ENCODE measurements around the gene ARID1B. TPM values are rescaled to one million over a fixed set of nuclear protein-coding genes. Genes with fewer than 3 reads are reported as not detected.

ARID1B gene
- total RNA-seq, 2 experiments from 2014 or later: 90.1 to 164 TPM

DNA sequence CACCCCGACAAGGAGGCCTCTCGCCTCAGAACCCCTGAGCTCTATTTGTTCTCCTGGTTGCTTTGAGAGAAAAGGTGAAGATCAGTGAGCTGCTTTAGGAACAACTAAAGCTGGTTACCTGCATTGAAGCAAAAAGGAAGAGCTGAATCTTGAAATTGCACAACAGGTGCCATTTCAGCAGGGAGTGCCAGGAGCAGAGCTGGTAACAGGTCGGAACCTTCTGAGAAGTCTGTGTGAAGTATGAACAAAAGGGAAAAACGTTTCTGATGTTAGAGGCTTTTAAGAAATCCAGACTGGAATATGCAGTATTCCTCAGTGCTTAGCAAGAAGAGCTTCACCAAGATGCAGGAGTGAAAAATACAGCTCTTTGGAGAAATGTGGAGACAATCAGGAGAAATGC lies 382.2 kb downstream of the ARID1B start:
- peaks cover 7% of the 10 kb centered on the region; the same call in 1 of the 2 replicates for H3K36me3 ChIP-seq (ENCODE audit: insufficient read depth, low read length)

DNA sequence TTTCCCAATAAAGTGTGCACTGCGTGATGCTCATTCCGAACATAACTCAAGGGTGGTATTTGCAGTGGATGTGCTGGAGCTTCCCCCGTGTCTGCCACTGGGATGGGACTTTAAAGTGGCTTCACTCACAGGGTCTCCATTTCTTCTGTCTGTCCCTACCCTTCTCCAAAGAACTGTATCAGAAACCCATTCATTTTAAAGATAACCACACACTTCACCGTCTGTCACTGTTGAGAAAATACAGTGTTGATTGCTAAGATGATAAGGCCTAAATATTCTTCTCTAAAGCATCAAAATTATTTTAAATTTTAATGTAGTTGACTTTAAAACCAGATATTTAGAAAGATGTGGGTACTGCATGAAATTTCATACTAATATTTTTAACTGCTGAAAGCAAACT lies 384.7 kb downstream of the ARID1B start:
- no peaks in the 10 kb centered on the region for H3K9me3 ChIP-seq (ENCODE audit: low read length)
- H3K9me2 ChIP-seq (ENCODE audit: insufficient read depth, low read length): no peaks in the 10 kb centered on the region
- H3K4me3 ChIP-seq (ENCODE audit: low read depth, low read length, poor library complexity, severe bottlenecking): no peak overlapping the region
- no peaks in the 10 kb centered on the region; the same call in 1 of the 2 replicates for H4K20me1 ChIP-seq (ENCODE audit: insufficient read depth, low read length)
- no peak for DNase-seq (ENCODE audit: low spot score)
- POLR2A ChIA-PET: no interaction called here
- no peaks in the 10 kb centered on the region for H3K4me1 ChIP-seq (ENCODE audit: insufficient read depth, low read length, poor library complexity, severe bottlenecking)
- TF ChIP-seq, protein P1, sequence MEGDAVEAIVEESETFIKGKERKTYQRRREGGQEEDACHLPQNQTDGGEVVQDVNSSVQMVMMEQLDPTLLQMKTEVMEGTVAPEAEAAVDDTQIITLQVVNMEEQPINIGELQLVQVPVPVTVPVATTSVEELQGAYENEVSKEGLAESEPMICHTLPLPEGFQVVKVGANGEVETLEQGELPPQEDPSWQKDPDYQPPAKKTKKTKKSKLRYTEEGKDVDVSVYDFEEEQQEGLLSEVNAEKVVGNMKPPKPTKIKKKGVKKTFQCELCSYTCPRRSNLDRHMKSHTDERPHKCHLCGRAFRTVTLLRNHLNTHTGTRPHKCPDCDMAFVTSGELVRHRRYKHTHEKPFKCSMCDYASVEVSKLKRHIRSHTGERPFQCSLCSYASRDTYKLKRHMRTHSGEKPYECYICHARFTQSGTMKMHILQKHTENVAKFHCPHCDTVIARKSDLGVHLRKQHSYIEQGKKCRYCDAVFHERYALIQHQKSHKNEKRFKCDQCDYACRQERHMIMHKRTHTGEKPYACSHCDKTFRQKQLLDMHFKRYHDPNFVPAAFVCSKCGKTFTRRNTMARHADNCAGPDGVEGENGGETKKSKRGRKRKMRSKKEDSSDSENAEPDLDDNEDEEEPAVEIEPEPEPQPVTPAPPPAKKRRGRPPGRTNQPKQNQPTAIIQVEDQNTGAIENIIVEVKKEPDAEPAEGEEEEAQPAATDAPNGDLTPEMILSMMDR (conservative IDR thresholded peaks at IDR 0.05; ENCODE audit: low read length): no peak
- TF ChIP-seq EZH2phosphoT487 (IDR thresholded peaks at IDR 0.05; ENCODE audit: borderline replicate concordance, low read depth, low read length): no peak
- BruUV-seq (replicated peaks): no TSS peak
- no peaks in the 10 kb centered on the region for H3K79me2 ChIP-seq (ENCODE audit: insufficient read depth, low read depth, low read length)
- no peak overlapping the region for H3K4me2 ChIP-seq (ENCODE audit: low read length)
- intact Hi-C loops (cut with micrococcal nuclease; ENCODE audit: unreplicated experiment): no loop called here
- H3K36me3 ChIP-seq (ENCODE audit: insufficient read depth, low read length): peaks cover 14% of the 10 kb centered on the region; the same call in 1 of the 2 replicates
- no peak overlapping the region for H3K27ac ChIP-seq (ENCODE audit: low read depth, low read length, poor library complexity, severe bottlenecking)
- CTCF ChIA-PET (ENCODE audit: unreplicated experiment): no interaction called here
- no peak overlapping the region for H2AFZ ChIP-seq (ENCODE audit: low read length)

More for the DNA sequence above, 382.2 kb downstream of the ARID1B start:
- TF ChIP-seq, protein P1 (conservative IDR thresholded peaks at IDR 0.05; ENCODE audit: low read length): no peak
- TF ChIP-seq EZH2phosphoT487 (IDR thresholded peaks at IDR 0.05; ENCODE audit: borderline replicate concordance, low read depth, low read length): no peak
- intact Hi-C loops (cut with micrococcal nuclease; ENCODE audit: unreplicated experiment): no loop called here
- no peaks in the 10 kb centered on the region; the same call in 1 of the 2 replicates for H4K20me1 ChIP-seq (ENCODE audit: insufficient read depth, low read length)
- no peak overlapping the region for H3K4me2 ChIP-seq (ENCODE audit: low read length)
- H3K9me3 ChIP-seq (ENCODE audit: low read length): no peaks in the 10 kb centered on the region
- POLR2A ChIA-PET: interaction anchor here (0.6 to 0.9 kb wide), 2 partner anchors 13 to 135 kb away, joined by 3 read pairs; no protein-coding TSS in a partner anchor
- H3K27ac ChIP-seq (ENCODE audit: low read depth, low read length, poor library complexity, severe bottlenecking): no peak overlapping the region
- H3K79me2 ChIP-seq (ENCODE audit: insufficient read depth, low read depth, low read length): no peaks in the 10 kb centered on the region
- BruUV-seq (replicated peaks): no TSS peak
- H3K4me3 ChIP-seq (ENCODE audit: low read depth, low read length, poor library complexity, severe bottlenecking): no peak overlapping the region
- no peak for DNase-seq (ENCODE audit: low spot score)
- H3K4me1 ChIP-seq (ENCODE audit: insufficient read depth, low read length, poor library complexity, severe bottlenecking): no peaks in the 10 kb centered on the region
- no peaks in the 10 kb centered on the region for H3K9me2 ChIP-seq (ENCODE audit: insufficient read depth, low read length)
- CTCF ChIA-PET (ENCODE audit: unreplicated experiment): no interaction called here
- no peak overlapping the region for H2AFZ ChIP-seq (ENCODE audit: low read length)

GRCh38 chr6:157162766-157163433 lies 385.7 kb downstream of the ARID1B start:
- Histone ChIP-seq H3K4me3 (ENCODE audit: low read depth, low read length, poor library complexity, severe bottlenecking) (no peak overlapping the region), H3K4me2 (ENCODE audit: low read length) (no peak overlapping the region), H3K79me2 (ENCODE audit: insufficient read depth, low read depth, low read length) (no peaks in the 10 kb centered on the region), H3K27ac (ENCODE audit: low read depth, low read length, poor library complexity, severe bottlenecking) (no peak overlapping the region), H3K9me2 (ENCODE audit: insufficient read depth, low read length) (no peaks in the 10 kb centered on the region), H3K36me3 (ENCODE audit: insufficient read depth, low read length) (peaks cover 23% of the 10 kb centered on the region; the same call in 1 of the 2 replicates), H2AFZ (ENCODE audit: low read length) (no peak overlapping the region), H4K20me1 (ENCODE audit: insufficient read depth, low read length) (no peaks in the 10 kb centered on the region; the same call in 1 of the 2 replicates), H3K4me1 (ENCODE audit: insufficient read depth, low read length, poor library complexity, severe bottlenecking) (no peaks in the 10 kb centered on the region), H3K9me3 (ENCODE audit: low read length) (no peaks in the 10 kb centered on the region)
- no peak for DNase-seq (ENCODE audit: low spot score)
- TF ChIP-seq, protein P1 (conservative IDR thresholded peaks at IDR 0.05; ENCODE audit: low read length): no peak
- no peak for TF ChIP-seq EZH2phosphoT487 (IDR thresholded peaks at IDR 0.05; ENCODE audit: borderline replicate concordance, low read depth, low read length)
- CTCF ChIA-PET (ENCODE audit: unreplicated experiment): no interaction called here
- BruUV-seq (replicated peaks): no TSS peak
- intact Hi-C loops (cut with micrococcal nuclease; ENCODE audit: unreplicated experiment): no loop called here
- POLR2A ChIA-PET: interaction anchor here (0.6 to 1.5 kb wide), 2 partner anchors 9 to 25 kb away, joined by 4 read pairs; no protein-coding TSS in a partner anchor

Data from OCI-LY7 (cell line).